GM12873 (cell line): ENCODE results near the gene INIP.

Source experiments
- CTCF ChIP-seq: IDR thresholded peaks from 2 replicates; pipeline ENCODE4 v1.5.1; 2012; ENCODE audit warnings: low read depth, mild to moderate bottlenecking, moderate library complexity, low read length, control low read depth; ENCODE audit not compliant: insufficient read depth; ENCODE audit errors: missing control alignments

Gene INIP

GRCh38 chr9:112640311-112640710 lies 77.6 kb downstream of the INIP start:
- TF ChIP-seq CTCF = no peak
